Endothelial cell of umbilical vein (primary cell): Measurements from ENCODE around the gene PNPLA5. TPM values are rescaled to one million over a fixed set of nuclear protein-coding genes. Genes with fewer than 3 reads are reported as not detected.

ENCODE experiments used
- BruUV-seq: library from RNA; stranded (reverse); fragments of 400-500 nt; replicated peaks from 2 replicates; lab custom pipeline; 2021; lab: Mats Ljungman, UMichigan
- CTCF ChIA-PET: fragments of 300-600, 350-600 bp; sonication (Branson Sonifier 250); formaldehyde crosslinking; loops from one replicate; lab custom pipeline; 2021; ENCODE audit warnings: antibody characterized with exemption, inconsistent platforms; lab: Charles Lee
- POLR2A ChIA-PET: fragments of 300-600, 350-600 bp; sonication (Branson Sonifier 250); formaldehyde crosslinking; loops from one replicate; lab custom pipeline; 2021; ENCODE audit warnings: antibody characterized with exemption, inconsistent platforms; lab: Charles Lee
- DNase-seq: peaks from one replicate; pipeline ENCODE4 v3.0.0-alpha.2; 2011; ENCODE audit warnings: low read depth, low spot score
- FAIRE-seq: peaks from 2 replicates; lab custom pipeline; 2011; peaks lifted over from hg19 to GRCh38; lab: Jason Lieb, UNC
- H2AFZ ChIP-seq: 2 replicates; pipeline ENCODE4 v1.6.0; 2012; ENCODE audit warnings: low read depth, low read length, control low read depth, inconsistent platforms
- H3K27ac ChIP-seq: 2 replicates; pipeline ENCODE4 v1.5.1; 2011; ENCODE audit warnings: low read depth, mild to moderate bottlenecking, control low read depth, low read length, moderate library complexity; ENCODE audit not compliant: insufficient read depth
- H3K27me3 ChIP-seq, 2 experiments: 2 replicates each; pipeline versions ENCODE4 v1.6.0 to v1.6.1; 2011; ENCODE audit warnings: low read length in 2 of 2, mixed read lengths in 1 of 2; ENCODE audit not compliant: control insufficient read depth in 2 of 2, insufficient read depth in 2 of 2
- H3K36me3 ChIP-seq, 2 experiments: 2 replicates in 1 of 2; 3 replicates in 1 of 2; pipeline ENCODE4 v1.5.1; 2011; ENCODE audit warnings: low read length in 2 of 2, mild to moderate bottlenecking in 1 of 2, moderate library complexity in 1 of 2; ENCODE audit not compliant: control insufficient read depth in 2 of 2, insufficient read depth in 2 of 2; ENCODE audit errors: extremely low read depth in 1 of 2
- H3K4me1 ChIP-seq: 3 replicates; pipeline ENCODE4 v1.5.1; 2011; ENCODE audit warnings: mild to moderate bottlenecking, low read length; ENCODE audit not compliant: control insufficient read depth, insufficient read depth; ENCODE audit errors: extremely low read depth
- H3K4me2 ChIP-seq: 2 replicates; pipeline ENCODE4 v1.6.1; 2011; ENCODE audit warnings: low read length, control low read depth, mixed read lengths; ENCODE audit not compliant: insufficient read depth
- H3K4me3 ChIP-seq, 3 experiments: fragments of 200-600 bp in 1 of 3; sonication (generic), shearing (Covaris generic) in 1 of 3; replicated peaks in 1 of 3; 2 replicates each; pipeline ENCODE4 v1.5.1; 2011 to 2016; ENCODE audit warnings: control low read depth in 3 of 3, low read length in 3 of 3, mild to moderate bottlenecking in 2 of 3, inconsistent platforms in 1 of 3, low read depth in 1 of 3, moderate library complexity in 1 of 3; ENCODE audit not compliant: insufficient read depth in 1 of 3
- H3K79me2 ChIP-seq: 2 replicates; pipeline ENCODE4 v1.6.0; 2012; ENCODE audit warnings: low read length, inconsistent platforms; ENCODE audit not compliant: control insufficient read depth, insufficient read depth
- H3K9ac ChIP-seq: replicated peaks from 2 replicates; pipeline ENCODE3; 2011; ENCODE audit warnings: low read length, control low read depth; ENCODE audit not compliant: insufficient read depth; ENCODE audit errors: extremely low read depth
- H3K9me1 ChIP-seq: replicated peaks from 3 replicates; pipeline ENCODE4 v1.6.0; 2011; ENCODE audit warnings: mild to moderate bottlenecking, low read length; ENCODE audit not compliant: control insufficient read depth, insufficient read depth; ENCODE audit errors: extremely low read depth
- H3K9me3 ChIP-seq: replicated peaks from 2 replicates; pipeline ENCODE4 v1.5.1; 2012; ENCODE audit warnings: low read length, inconsistent platforms; ENCODE audit not compliant: control insufficient read depth, insufficient read depth
- H4K20me1 ChIP-seq: replicated peaks from 2 replicates; pipeline ENCODE3; 2011; ENCODE audit warnings: mild to moderate bottlenecking, low read length; ENCODE audit not compliant: control insufficient read depth, insufficient read depth; ENCODE audit errors: extremely low read depth
- EZH2 ChIP-seq: IDR thresholded peaks from 2 replicates; pipeline ENCODE4 v1.6.1; 2012; ENCODE audit warnings: borderline replicate concordance, low read depth, mild to moderate bottlenecking, moderate library complexity, low read length, inconsistent platforms; ENCODE audit not compliant: severe bottlenecking
- FOS ChIP-seq: IDR thresholded peaks from 2 replicates; pipeline ENCODE4 v1.6.1; 2011; ENCODE audit warnings: mild to moderate bottlenecking, low read length, moderate library complexity, borderline replicate concordance; ENCODE audit not compliant: insufficient read depth
- GATA2 ChIP-seq: IDR thresholded peaks from 2 replicates; pipeline ENCODE4 v1.7.0; 2011; ENCODE audit warnings: low read depth, mild to moderate bottlenecking, moderate library complexity, mixed read lengths, low read length; ENCODE audit not compliant: insufficient read length, insufficient read depth
- MAX ChIP-seq: IDR thresholded peaks from 2 replicates; pipeline ENCODE4 v1.6.1; 2011; ENCODE audit not compliant: insufficient read depth, insufficient read length
- MYC ChIP-seq: IDR thresholded peaks from one replicate; pipeline ENCODE4 v1.6.1; 2011; ENCODE audit warnings: mild to moderate bottlenecking, low read depth, low read length
- POLR2A ChIP-seq: IDR thresholded peaks from 2 replicates; pipeline ENCODE4 v1.6.1; 2012; ENCODE audit warnings: low read depth, mild to moderate bottlenecking, control low read depth, low read length
- POLR2AphosphoS5 ChIP-seq: IDR thresholded peaks from 2 replicates; pipeline ENCODE4 v1.6.1; 2012; ENCODE audit warnings: low read depth, mild to moderate bottlenecking, control low read depth, low read length, moderate library complexity; ENCODE audit not compliant: insufficient read depth
- dilution Hi-C: fragments of 300-500 bp; cut with MboI; formaldehyde crosslinking; loops from one replicate; pipeline ENCODE4 v1.15.0; 2019; ENCODE audit warnings: low sequenced_read_pairs; ENCODE audit not compliant: extremely low pct_ligation_motif_present
- intact Hi-C: fragments of 100-400 bp; cut with micrococcal nuclease; formaldehyde crosslinking; loops from one replicate; pipeline ENCODE4 v1.10.0; 2022
- polyA plus RNA-seq, 4 experiments: library from polyadenylated mRNA; depleted of rRNA in 3 of 4; stranded (reverse) in 3 of 4; unstranded in 1 of 4; fragments of >200 nt; gene quantifications; 2 replicates each; pipeline versions ENCODE4 v1.2.1 to v1.2.3, GENCODE V29; 2011 to 2012; ENCODE audit warnings: missing spikeins in 1 of 4
- total RNA-seq: library from RNA; stranded (reverse); gene quantifications from 2 replicates; pipeline ENCODE4 v1.2.3, GENCODE V29; 2021
- TF ChIP-seq, protein P1 (sequence below), 2 donors: IDR thresholded peaks; 1 replicate in 1 of 2; 2 replicates in 1 of 2; pipeline ENCODE4 v1.5.1; 2011; ENCODE audit warnings: low read length in 2 of 2, mild to moderate bottlenecking in 2 of 2, moderate library complexity in 2 of 2, control low read depth in 1 of 2, inconsistent platforms in 1 of 2, low read depth in 1 of 2; ENCODE audit not compliant: insufficient read depth in 1 of 2; ENCODE audit errors: extremely low read depth in 1 of 2

PNPLA5 gene
- total and polyA plus RNA-seq, 2 donors (not counting 3 experiments of a cell fraction or from before 2014, with no cell fraction given), result not detected

- intact Hi-C loops (no loop called here), dilution Hi-C loops (no loop called here)
- no peak overlapping the region for H3K4me3 ChIP-seq
- FAIRE-seq (no peak), DNase-seq (no peak)
- H3K36me3 ChIP-seq, result no peaks in the 10 kb centered on the region
- no peak overlapping the region for H3K4me2 ChIP-seq
- H2AFZ ChIP-seq, result no peak overlapping the region
- no TSS peak for BruUV-seq
- peaks cover 17% of the 10 kb centered on the region for H3K4me1 ChIP-seq
- no peaks in the 10 kb centered on the region for H3K9me1 ChIP-seq
- H3K27ac ChIP-seq, result no peak overlapping the region
- H3K9me3 ChIP-seq, result no peaks in the 10 kb centered on the region
- TF ChIP-seq POLR2A, result no peak
- TF ChIP-seq MYC, result no peak
- TF ChIP-seq, protein P1, sequence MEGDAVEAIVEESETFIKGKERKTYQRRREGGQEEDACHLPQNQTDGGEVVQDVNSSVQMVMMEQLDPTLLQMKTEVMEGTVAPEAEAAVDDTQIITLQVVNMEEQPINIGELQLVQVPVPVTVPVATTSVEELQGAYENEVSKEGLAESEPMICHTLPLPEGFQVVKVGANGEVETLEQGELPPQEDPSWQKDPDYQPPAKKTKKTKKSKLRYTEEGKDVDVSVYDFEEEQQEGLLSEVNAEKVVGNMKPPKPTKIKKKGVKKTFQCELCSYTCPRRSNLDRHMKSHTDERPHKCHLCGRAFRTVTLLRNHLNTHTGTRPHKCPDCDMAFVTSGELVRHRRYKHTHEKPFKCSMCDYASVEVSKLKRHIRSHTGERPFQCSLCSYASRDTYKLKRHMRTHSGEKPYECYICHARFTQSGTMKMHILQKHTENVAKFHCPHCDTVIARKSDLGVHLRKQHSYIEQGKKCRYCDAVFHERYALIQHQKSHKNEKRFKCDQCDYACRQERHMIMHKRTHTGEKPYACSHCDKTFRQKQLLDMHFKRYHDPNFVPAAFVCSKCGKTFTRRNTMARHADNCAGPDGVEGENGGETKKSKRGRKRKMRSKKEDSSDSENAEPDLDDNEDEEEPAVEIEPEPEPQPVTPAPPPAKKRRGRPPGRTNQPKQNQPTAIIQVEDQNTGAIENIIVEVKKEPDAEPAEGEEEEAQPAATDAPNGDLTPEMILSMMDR (IDR thresholded peaks at IDR 0.05; ENCODE audit: extremely low read depth in 1 of 2, insufficient read depth in 1 of 2, low read depth in 1 of 2, low read length in 2 of 2), result no peak
- no peak for TF ChIP-seq POLR2AphosphoS5
- TF ChIP-seq EZH2, result no peak
- TF ChIP-seq FOS, result no peak
- TF ChIP-seq MAX, result no peak
- TF ChIP-seq GATA2, result no peak
- no peaks in the 10 kb centered on the region for H4K20me1 ChIP-seq
- ChIA-PET POLR2A (no interaction called here), CTCF (interaction anchor here (1.1 kb wide), 1 partner anchor 28 kb away, joined by 4 read pairs; no protein-coding TSS in a partner anchor)
- peaks cover 0 to 3% of the 10 kb centered on the region in 2 experiments for H3K27me3 ChIP-seq
- no peaks in the 10 kb centered on the region for H3K79me2 ChIP-seq
- no peak overlapping the region for H3K9ac ChIP-seq
Measured at GRCh38 chr22:43917521-43917920, 25.7 kb upstream of the PNPLA5 start.
